Renal cortex interstitium (tissue), 11 donors: Measurements from ENCODE around the gene MGMT. TPM values are rescaled to one million over a fixed set of nuclear protein-coding genes. Genes with fewer than 3 reads are reported as not detected.

Experiments
- DNase-seq, 11 donors: peaks; one replicate each; pipeline ENCODE4 v3.0.0-alpha.2; 2013; ENCODE audit warnings: low read depth in 9 of 11, low spot score in 4 of 11; ENCODE audit errors: extremely low read depth in 1 of 11
- polyA plus RNA-seq, 3 donors: library from polyadenylated mRNA; unstranded; fragments of 120-200 nt; gene quantifications; one replicate each; pipeline ENCODE4 v1.2.1, GENCODE V29; 2013; ENCODE audit not compliant: insufficient read length in 3 of 3

The MGMT gene
- polyA plus RNA-seq, 3 donors: 17.5 to 22.7 (median 20.5) TPM

GRCh38 chr10:129744134-129745111 is 277.4 kb downstream of the MGMT start:
- no peak for DNase-seq

- DNase-seq: no peak
These were observed 278.2 kb downstream of the MGMT start for GRCh38 chr10:129745186-129745750.

GRCh38 chr10:129754211-129755050 is 287.4 kb downstream of the MGMT start:
- DNase-seq: no peak

GRCh38 chr10:129755158-129755591 is 288.1 kb downstream of the MGMT start:
- DNase-seq: no peak

GRCh38 chr10:129755621-129756020 is 288.6 kb downstream of the MGMT start:
- DNase-seq: no peak

- no peak for DNase-seq
These were observed 290.2 kb downstream of the MGMT start for GRCh38 chr10:129756912-129757901.

- DNase-seq: no peak
These were observed 291.4 kb downstream of the MGMT start for GRCh38 chr10:129758207-129759021.

- DNase-seq: no peak
These were observed 292.4 kb downstream of the MGMT start for GRCh38 chr10:129759214-129760002.

- no peak for DNase-seq
These were observed 292.9 kb downstream of the MGMT start for GRCh38 chr10:129760003-129760315.

GRCh38 chr10:129760416-129760815 is 293.4 kb downstream of the MGMT start:
- no peak for DNase-seq

- DNase-seq: no peak
These were observed 294.3 kb downstream of the MGMT start for GRCh38 chr10:129761197-129761972.

- no peak for DNase-seq
These were observed 295.2 kb downstream of the MGMT start for GRCh38 chr10:129761981-129762956.

- no peak for DNase-seq
These were observed 297.2 kb downstream of the MGMT start for GRCh38 chr10:129764011-129764900.
